Heart right ventricle (tissue), 16 donors: ENCODE data around the gene RBM33. TPM values are rescaled to one million over a fixed set of nuclear protein-coding genes. Genes with fewer than 3 reads are reported as not detected.
"Not testable (repeated sequence)": the region's sequence is repeated elsewhere in the genome, so short reads cannot be mapped to it uniquely, and the experiment has no call there.

ENCODE experiments used
- ATAC-seq, 8 donors: fragments of 200-7000 bp; cut with Tn5 transposase; one replicate each; pipeline ENCODE4 v1.9.1; 2020; ENCODE audit warnings: mild to moderate bottlenecking in 8 of 8, moderate library complexity in 8 of 8, moderate number of reproducible peaks in 1 of 8
- DNase-seq, 2 donors: peaks; one replicate each; pipeline ENCODE4 v3.0.0-alpha.2; 2020
- H3K27ac ChIP-seq, 10 donors: fragments of 200-600 bp; sonication (generic) in 2 of 10; one replicate each; pipeline versions ENCODE4 v1.5.0 to v1.8.0; 2020 to 2022; ENCODE audit warnings: mild to moderate bottlenecking in 3 of 10
- H3K27me3 ChIP-seq, 7 donors: fragments of 200-600 bp; one replicate each; pipeline ENCODE4 v1.8.0; 2021 to 2022; ENCODE audit warnings: mild to moderate bottlenecking in 2 of 7
- H3K36me3 ChIP-seq, 9 donors: fragments of 200-600 bp; sonication (generic) in 1 of 9; one replicate each; pipeline versions ENCODE4 v1.5.0 to v1.8.0; 2020 to 2022; ENCODE audit warnings: mild to moderate bottlenecking in 2 of 9
- H3K4me1 ChIP-seq, 9 donors: fragments of 200-600 bp; sonication (generic) in 1 of 9; one replicate each; pipeline versions ENCODE4 v1.5.0 to v1.8.0; 2020 to 2022; ENCODE audit warnings: mild to moderate bottlenecking in 4 of 9
- H3K4me3 ChIP-seq, 10 donors: fragments of 200-600 bp; sonication (generic) in 2 of 10; one replicate each; pipeline versions ENCODE4 v1.5.0 to v1.8.0; 2020 to 2022; ENCODE audit warnings: mild to moderate bottlenecking in 7 of 10, moderate library complexity in 2 of 10
- H3K9me3 ChIP-seq, 11 donors: fragments of 200-600 bp in 10 of 11; sonication (generic) in 2 of 11; one replicate each; pipeline versions ENCODE4 v1.5.0 to v1.8.0; 2013 to 2022; ENCODE audit warnings: mild to moderate bottlenecking in 2 of 11, control low read depth in 1 of 11, moderate library complexity in 1 of 11
- CTCF ChIP-seq, 9 donors: fragments of 200-600 bp; sonication (generic) in 2 of 9; IDR thresholded peaks; one replicate each; pipeline versions ENCODE4 v1.5.0 to v1.8.0; 2021 to 2022; ENCODE audit warnings: antibody characterized with exemption in 9 of 9, mild to moderate bottlenecking in 5 of 9, moderate library complexity in 1 of 9
- WGBS, 2 donors: extraction: QIAGEN DNeasy Blood & Tissue Kit; methylation state at CpG; one replicate each; pipeline ENCODE4 v1.1.7; 2013; ENCODE audit warnings: inconsistent platforms in 1 of 2; 5-methylcytosine and 5-hydroxymethylcytosine counted together
- intact Hi-C, 10 donors: fragments of 100-400 bp; cut with DNase I; formaldehyde crosslinking; loops; one replicate each; pipeline versions ENCODE4 v1.11.1 to v1.14.2; 2022
- polyA plus RNA-seq, 2 donors: library from polyadenylated mRNA; stranded (reverse); fragments of 200-250 nt; gene quantifications; one replicate each; pipeline ENCODE4 v1.2.3, GENCODE V29; 2013
- total RNA-seq, 10 donors: library from RNA; stranded (reverse); fragmentation: NEBNext Ultra II Directional in 3 of 10; extraction: Animal tissue kit (Norgen Biotek cat#: 25700) in 3 of 10; gene quantifications; one replicate each; pipeline versions ENCODE4 v1.2.1 to v1.2.4, GENCODE V29; 2021 to 2023
- donor health status: Arrhythmogenic right ventricular cardiomyopathy.
- donor health status: ischemic (EF 13 %, LVEDD 7.1; RV severe dilation, severe dysfunction).
- donor health status: healthy with polysubstance abuse.
- donor health status: DM: no; HTN: yes; CAD: no.
- donor health status: DM: no; HTN: no; CAD: no.
- donor health status: ischemic (EF 25% LVEDD 6.9; RV normal size, moderate dysfunction).
- donor health status: ischemic (EF 25% LVEDD 5.7; RV mildly dilated, moderate dysfunction).
- donor health status: healthy.
- donor health status: DM: yes; HTN: yes; CAD: no.
- donor health status: Ischemic cardiomyopathy.
- donor health status: ischemic (EF 35%, LVEDD 5.7; RV mildly dilated, moderate dysfunction).
- donor health status: nonischemic (EF 11% LVEDD 7.7; RV severe dilation, severe dysfunction).
- donor health status: DM: yes; HTN: yes; CAD: no.
- donor health status: PGD.
- donor health status: ischemic (EF 29% LVEDD 5.4; RV normal size, mild dysfunction).
- donor health status: nonischemic (EF 23%, LVEDD 6.1; RV moderate dilation, normal function).

RBM33 gene
- total and polyA plus RNA-seq, 12 donors: 9.5 to 44.6 (median 35.7) TPM

- ATAC-seq (no peak), DNase-seq (no peak)
- WGBS, 2 donors: 90 to 91% methylated on average over 16 of the region's 16 CpGs
- H3K9me3 ChIP-seq: no peaks in the 10 kb centered on the region
- intact Hi-C loops: loop anchor here in 7 of 10 donors (5.0 to 10.0 kb wide), 3 partner anchors 655 to 948 kb away; no protein-coding TSS in a partner anchor
- no peak overlapping the region for H3K27ac ChIP-seq
- TF ChIP-seq CTCF (IDR thresholded peaks at IDR 0.05): no peak
- H3K27me3 ChIP-seq: peaks cover 0 to 95% (median 85%) of the 10 kb centered on the region in 7 donors
- peaks cover 0 to 7% (median 3%) of the 10 kb centered on the region in 9 donors for H3K4me1 ChIP-seq
- H3K4me3 ChIP-seq: no peak overlapping the region
- H3K36me3 ChIP-seq: no peaks in the 10 kb centered on the region
These were observed 172.5 kb downstream of the RBM33 start for GRCh38 chr7:155816996-155817395.

DNA sequence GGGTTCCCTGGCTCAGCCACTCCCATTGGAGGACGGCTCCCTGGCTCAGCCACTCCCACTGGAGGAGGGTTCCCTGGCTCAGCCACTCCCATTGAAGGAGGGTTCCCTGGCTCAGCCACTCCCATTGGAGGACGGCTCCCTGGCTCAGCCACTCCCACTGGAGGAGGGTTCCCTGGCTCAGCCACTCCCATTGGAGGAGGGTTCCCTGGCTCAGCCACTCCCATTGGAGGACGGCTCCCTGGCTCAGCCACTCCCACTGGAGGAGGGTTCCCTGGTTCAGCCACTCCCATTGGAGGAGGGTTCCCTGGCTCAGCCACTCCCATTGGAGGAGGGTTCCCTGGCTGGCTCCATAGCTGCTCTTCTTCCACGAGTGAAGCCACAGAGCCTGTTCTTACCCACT lies 173.1 kb downstream of the RBM33 start:
- not testable (repeated sequence) for H3K9me3 ChIP-seq, H3K36me3 ChIP-seq, ATAC-seq, H3K4me3 ChIP-seq, DNase-seq, H3K4me1 ChIP-seq, H3K27ac ChIP-seq
- peaks cover 0 to 92% (median 80%) of the 10 kb centered on the region in 7 donors for H3K27me3 ChIP-seq
- 74 to 80% methylated on average over 3 to 4 of the region's 4 CpGs for WGBS, 2 donors
- intact Hi-C loops: loop anchor here in 7 of 10 donors (5.0 to 10.0 kb wide), 3 partner anchors 655 to 947 kb away; no protein-coding TSS in a partner anchor

DNA sequence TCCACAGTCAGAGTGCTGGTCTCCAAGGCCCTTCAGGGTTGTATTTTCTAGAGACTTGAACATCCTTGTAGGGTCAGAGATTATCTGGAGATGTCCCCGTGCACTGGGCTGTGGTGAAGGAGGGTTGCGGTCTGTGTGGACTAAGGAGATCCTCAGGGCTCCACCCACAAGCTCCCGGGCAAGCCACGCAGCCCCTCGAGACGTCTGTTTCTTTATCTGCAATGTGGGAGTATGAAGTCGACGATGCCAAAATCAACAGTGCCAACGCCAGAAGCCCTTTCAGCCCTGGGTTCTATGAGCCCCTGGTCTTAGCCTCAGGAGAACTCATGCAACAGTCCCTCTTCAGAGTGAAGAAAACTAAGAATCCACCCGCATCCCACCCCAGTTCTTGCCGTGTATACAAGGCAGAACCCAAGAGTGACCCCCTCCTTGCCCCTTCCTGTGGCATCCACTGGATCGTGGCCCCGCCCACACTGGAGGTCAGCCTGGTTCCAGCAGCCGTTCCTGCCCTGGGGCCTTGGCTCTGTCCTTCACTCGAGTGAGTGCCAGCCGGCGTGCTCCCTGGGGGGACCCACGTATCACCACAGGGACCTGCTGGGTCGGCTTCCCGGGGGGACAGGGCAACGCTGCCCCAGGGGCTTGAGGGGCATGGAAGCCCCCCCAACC lies 173.8 kb downstream of the RBM33 start:
- H3K27ac ChIP-seq: no peak overlapping the region
- ATAC-seq: no peak
- H3K36me3 ChIP-seq: no peaks in the 10 kb centered on the region
- no peaks in the 10 kb centered on the region for H3K4me1 ChIP-seq
- H3K27me3 ChIP-seq: peaks cover 0 to 85% (median 78%) of the 10 kb centered on the region in 7 donors
- H3K4me3 ChIP-seq: no peak overlapping the region
- no peaks in the 10 kb centered on the region for H3K9me3 ChIP-seq
- 59 to 68% methylated on average over 21 of the region's 21 CpGs for WGBS, 2 donors
- DNase-seq: no peak
- TF ChIP-seq CTCF (IDR thresholded peaks at IDR 0.05): no peak
- intact Hi-C loops: loop anchor here in 7 of 10 donors (5.0 to 10.0 kb wide), 3 partner anchors 654 to 947 kb away; no protein-coding TSS in a partner anchor

- DNase-seq (no peak), ATAC-seq (no peak)
- Histone ChIP-seq H3K27ac (no peak overlapping the region), H3K4me3 (no peak overlapping the region), H3K4me1 (no peaks in the 10 kb centered on the region), H3K9me3 (no peaks in the 10 kb centered on the region), H3K27me3 (peaks cover 0 to 85% (median 76%) of the 10 kb centered on the region in 7 donors), H3K36me3 (no peaks in the 10 kb centered on the region)
- intact Hi-C loops: loop anchor here in 7 of 10 donors (5.0 to 10.0 kb wide), 3 partner anchors 654 to 946 kb away; no protein-coding TSS in a partner anchor
- no peak for TF ChIP-seq CTCF (IDR thresholded peaks at IDR 0.05)
- 80 to 82% methylated on average over 6 of the region's 6 CpGs for WGBS, 2 donors
These were observed 174.3 kb downstream of the RBM33 start for GRCh38 chr7:155818820-155819168.

DNA sequence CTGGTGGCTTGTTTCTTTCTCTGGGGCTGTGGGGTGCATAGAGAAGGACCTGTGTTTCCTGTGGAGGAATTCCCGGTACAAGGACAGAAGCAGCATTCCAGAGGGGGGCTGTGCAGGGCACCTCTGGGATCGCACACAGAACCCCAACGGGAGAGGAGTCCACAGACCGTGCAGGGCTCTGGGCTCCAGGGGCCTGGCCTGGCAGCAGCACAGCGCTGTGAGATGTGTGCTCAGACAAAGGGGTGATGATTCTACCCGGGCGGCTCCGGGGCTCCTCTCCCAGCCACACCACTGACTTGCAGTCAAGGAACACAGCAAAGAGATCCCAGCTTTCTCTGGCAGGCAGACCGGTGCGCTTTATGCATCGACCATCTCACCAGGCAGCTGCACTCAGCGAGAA lies 174.7 kb downstream of the RBM33 start:
- intact Hi-C loops: loop anchor here in 7 of 10 donors (5.0 to 10.0 kb wide), 3 partner anchors 653 to 946 kb away; no protein-coding TSS in a partner anchor
- Histone ChIP-seq H3K4me3 (no peak overlapping the region), H3K9me3 (no peaks in the 10 kb centered on the region), H3K4me1 (no peaks in the 10 kb centered on the region), H3K27ac (no peak overlapping the region), H3K27me3 (peaks cover 0 to 82% (median 72%) of the 10 kb centered on the region in 7 donors), H3K36me3 (no peaks in the 10 kb centered on the region)
- TF ChIP-seq CTCF (IDR thresholded peaks at IDR 0.05): no peak
- ATAC-seq (no peak), DNase-seq (no peak)
- 70 to 75% methylated on average over 12 of the region's 12 CpGs for WGBS, 2 donors
